Measurements from ENCODE around the gene PNPLA5.

The PNPLA5 gene

GRCh38 chr22:43847376-43848289 is 44.2 kb downstream of the PNPLA5 start:
- no peak overlapping the region for H2BK12ac ChIP-seq (ENCODE audit: low read length in 2 of 2)
- H3K14ac ChIP-seq (ENCODE audit: low read length in 2 of 2): no peak overlapping the region
- H4K91ac ChIP-seq (ENCODE audit: low read length): no peak overlapping the region
- H3K79me1 ChIP-seq (replicated peaks; ENCODE audit: low read length, poor library complexity, severe bottlenecking): no peaks in the 10 kb centered on the region
- no peak for DNase-seq
- H3K4me1 ChIP-seq (ENCODE audit: control insufficient read depth, insufficient read depth, low read depth, low read length): peaks cover 3% of the 10 kb centered on the region
- H2BK5ac ChIP-seq (ENCODE audit: low read depth, low read length, poor library complexity, severe bottlenecking): no peak overlapping the region
- H3K4ac ChIP-seq (ENCODE audit: low read depth in 1 of 2, low read length in 2 of 2): no peak overlapping the region
- H4K8ac ChIP-seq (ENCODE audit: low read length): no peak overlapping the region
- H3K27me3 ChIP-seq (ENCODE audit: control insufficient read depth in 1 of 2, insufficient read depth in 1 of 2, low read length in 2 of 2): peaks cover 52 to 83% of the 10 kb centered on the region in 2 experiments
- H2AFZ ChIP-seq (ENCODE audit: low read depth, low read length): no peak overlapping the region
- no peak overlapping the region for H2BK15ac ChIP-seq (ENCODE audit: low read depth, poor library complexity, severe bottlenecking)
- H3K9me3 ChIP-seq (ENCODE audit: control insufficient read depth, low read length): no peaks in the 10 kb centered on the region
- 80% methylated on average over 14 of the region's 14 CpGs for WGBS
- no peak overlapping the region for H3K27ac ChIP-seq (ENCODE audit: low read length, poor library complexity, severe bottlenecking)
- H3K36me3 ChIP-seq (ENCODE audit: control insufficient read depth in 1 of 2, insufficient read depth in 2 of 2, low read depth in 1 of 2, low read length in 2 of 2): no peaks in the 10 kb centered on the region
- no peak overlapping the region for H3K23ac ChIP-seq (ENCODE audit: low read length in 2 of 2)
- H3K4me3 ChIP-seq (ENCODE audit: insufficient read depth in 1 of 2, low read depth in 1 of 2, low read length in 2 of 2): no peak overlapping the region
- H3K9ac ChIP-seq (ENCODE audit: low read length): no peak overlapping the region
- H2BK120ac ChIP-seq (ENCODE audit: low read depth, low read length): no peak overlapping the region
- H3K18ac ChIP-seq (ENCODE audit: low read depth in 1 of 2, low read length in 2 of 2): no peak overlapping the region
- no peak overlapping the region for H3K4me2 ChIP-seq (ENCODE audit: low read length, poor library complexity, severe bottlenecking)
- no peak overlapping the region for H2AK5ac ChIP-seq (ENCODE audit: low read length, severe bottlenecking)

DNA sequence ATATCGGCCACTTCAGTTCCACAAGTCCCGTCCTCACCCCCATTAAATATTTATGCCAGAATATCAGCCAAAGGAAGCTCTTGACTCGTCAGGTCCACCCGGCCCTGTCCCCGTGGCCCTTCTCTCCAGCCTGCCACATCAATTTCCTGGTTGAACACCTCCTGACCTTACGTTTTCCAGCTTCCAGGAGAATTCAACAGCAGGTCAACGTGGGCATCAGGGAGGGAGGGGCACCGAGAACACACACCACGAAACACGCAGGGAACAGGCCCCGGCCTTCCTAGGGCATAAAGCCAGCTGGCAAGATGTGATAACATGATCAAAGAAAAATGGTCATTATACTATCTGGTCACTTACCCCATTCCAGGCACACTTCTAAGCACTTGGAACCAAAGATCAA is 44.8 kb downstream of the PNPLA5 start:
- H3K4me2 ChIP-seq (ENCODE audit: low read length, poor library complexity, severe bottlenecking): no peak overlapping the region
- peaks cover 47 to 83% of the 10 kb centered on the region in 2 experiments for H3K27me3 ChIP-seq (ENCODE audit: control insufficient read depth in 1 of 2, insufficient read depth in 1 of 2, low read length in 2 of 2)
- DNase-seq: no peak
- no peaks in the 10 kb centered on the region for H3K36me3 ChIP-seq (ENCODE audit: control insufficient read depth in 1 of 2, insufficient read depth in 2 of 2, low read depth in 1 of 2, low read length in 2 of 2)
- no peak overlapping the region for H2AK5ac ChIP-seq (ENCODE audit: low read length, severe bottlenecking)
- no peak overlapping the region for H2BK12ac ChIP-seq (ENCODE audit: low read length in 2 of 2)
- H4K8ac ChIP-seq (ENCODE audit: low read length): no peak overlapping the region
- H3K9ac ChIP-seq (ENCODE audit: low read length): no peak overlapping the region
- H3K79me1 ChIP-seq (replicated peaks; ENCODE audit: low read length, poor library complexity, severe bottlenecking): no peaks in the 10 kb centered on the region
- H2BK120ac ChIP-seq (ENCODE audit: low read depth, low read length): no peak overlapping the region
- H3K4ac ChIP-seq (ENCODE audit: low read depth in 1 of 2, low read length in 2 of 2): no peak overlapping the region
- H3K27ac ChIP-seq (ENCODE audit: low read length, poor library complexity, severe bottlenecking): no peak overlapping the region
- no peak overlapping the region for H3K23ac ChIP-seq (ENCODE audit: low read length in 2 of 2)
- no peaks in the 10 kb centered on the region for H3K9me3 ChIP-seq (ENCODE audit: control insufficient read depth, low read length)
- H3K18ac ChIP-seq (ENCODE audit: low read depth in 1 of 2, low read length in 2 of 2): no peak overlapping the region
- no peak overlapping the region for H3K4me3 ChIP-seq (ENCODE audit: insufficient read depth in 1 of 2, low read depth in 1 of 2, low read length in 2 of 2)
- H2BK15ac ChIP-seq (ENCODE audit: low read depth, poor library complexity, severe bottlenecking): no peak overlapping the region
- no peak overlapping the region for H4K91ac ChIP-seq (ENCODE audit: low read length)
- H3K4me1 ChIP-seq (ENCODE audit: control insufficient read depth, insufficient read depth, low read depth, low read length): peaks cover 3% of the 10 kb centered on the region
- 83% methylated on average over 11 of the region's 11 CpGs for WGBS
- H3K14ac ChIP-seq (ENCODE audit: low read length in 2 of 2): no peak overlapping the region
- no peak overlapping the region for H2BK5ac ChIP-seq (ENCODE audit: low read depth, low read length, poor library complexity, severe bottlenecking)
- H2AFZ ChIP-seq (ENCODE audit: low read depth, low read length): no peak overlapping the region

DNA sequence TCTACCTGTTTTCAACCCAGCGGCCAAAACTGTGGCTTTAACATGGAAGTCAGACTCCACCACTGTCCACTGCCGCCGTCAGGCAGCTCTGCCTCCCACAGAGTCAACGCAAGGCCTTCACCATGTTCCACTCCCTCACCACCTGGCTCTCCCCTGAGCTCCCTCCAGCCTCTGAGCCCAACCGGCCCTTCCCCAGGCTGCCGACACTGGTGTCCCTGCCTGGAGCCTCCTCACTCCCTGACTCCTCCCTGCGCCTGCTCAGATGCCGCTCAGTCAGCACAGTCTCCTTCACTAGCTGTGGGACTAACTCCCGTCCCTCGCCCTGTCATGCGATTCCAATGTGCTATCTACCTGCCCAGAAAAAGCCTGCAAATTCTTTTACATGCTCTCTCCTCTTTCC is 45.8 kb downstream of the PNPLA5 start:
- Histone ChIP-seq H3K4ac (ENCODE audit: low read depth in 1 of 2, low read length in 2 of 2) (no peak overlapping the region), H3K27ac (ENCODE audit: low read length, poor library complexity, severe bottlenecking) (no peak overlapping the region), H2AFZ (ENCODE audit: low read depth, low read length) (no peak overlapping the region), H3K79me1 (replicated peaks; ENCODE audit: low read length, poor library complexity, severe bottlenecking) (no peaks in the 10 kb centered on the region), H2BK12ac (ENCODE audit: low read length in 2 of 2) (no peak overlapping the region), H2BK120ac (ENCODE audit: low read depth, low read length) (no peak overlapping the region), H3K27me3 (ENCODE audit: control insufficient read depth in 1 of 2, insufficient read depth in 1 of 2, low read length in 2 of 2) (peaks cover 38 to 73% of the 10 kb centered on the region in 2 experiments), H3K4me3 (ENCODE audit: insufficient read depth in 1 of 2, low read depth in 1 of 2, low read length in 2 of 2) (no peak overlapping the region), H3K18ac (ENCODE audit: low read depth in 1 of 2, low read length in 2 of 2) (no peak overlapping the region), H2BK5ac (ENCODE audit: low read depth, low read length, poor library complexity, severe bottlenecking) (no peak overlapping the region), H3K9ac (ENCODE audit: low read length) (no peak overlapping the region), H3K23ac (ENCODE audit: low read length in 2 of 2) (no peak overlapping the region), H3K36me3 (ENCODE audit: control insufficient read depth in 1 of 2, insufficient read depth in 2 of 2, low read depth in 1 of 2, low read length in 2 of 2) (no peaks in the 10 kb centered on the region), H3K4me2 (ENCODE audit: low read length, poor library complexity, severe bottlenecking) (no peak overlapping the region), H2BK15ac (ENCODE audit: low read depth, poor library complexity, severe bottlenecking) (no peak overlapping the region), H3K9me3 (ENCODE audit: control insufficient read depth, low read length) (no peaks in the 10 kb centered on the region), H3K4me1 (ENCODE audit: control insufficient read depth, insufficient read depth, low read depth, low read length) (peaks cover 3% of the 10 kb centered on the region), H4K8ac (ENCODE audit: low read length) (no peak overlapping the region), H2AK5ac (ENCODE audit: low read length, severe bottlenecking) (no peak overlapping the region), H3K14ac (ENCODE audit: low read length in 2 of 2) (no peak overlapping the region), H4K91ac (ENCODE audit: low read length) (no peak overlapping the region)
- WGBS: 71% methylated on average over 11 of the region's 11 CpGs
- no peak for DNase-seq

DNA sequence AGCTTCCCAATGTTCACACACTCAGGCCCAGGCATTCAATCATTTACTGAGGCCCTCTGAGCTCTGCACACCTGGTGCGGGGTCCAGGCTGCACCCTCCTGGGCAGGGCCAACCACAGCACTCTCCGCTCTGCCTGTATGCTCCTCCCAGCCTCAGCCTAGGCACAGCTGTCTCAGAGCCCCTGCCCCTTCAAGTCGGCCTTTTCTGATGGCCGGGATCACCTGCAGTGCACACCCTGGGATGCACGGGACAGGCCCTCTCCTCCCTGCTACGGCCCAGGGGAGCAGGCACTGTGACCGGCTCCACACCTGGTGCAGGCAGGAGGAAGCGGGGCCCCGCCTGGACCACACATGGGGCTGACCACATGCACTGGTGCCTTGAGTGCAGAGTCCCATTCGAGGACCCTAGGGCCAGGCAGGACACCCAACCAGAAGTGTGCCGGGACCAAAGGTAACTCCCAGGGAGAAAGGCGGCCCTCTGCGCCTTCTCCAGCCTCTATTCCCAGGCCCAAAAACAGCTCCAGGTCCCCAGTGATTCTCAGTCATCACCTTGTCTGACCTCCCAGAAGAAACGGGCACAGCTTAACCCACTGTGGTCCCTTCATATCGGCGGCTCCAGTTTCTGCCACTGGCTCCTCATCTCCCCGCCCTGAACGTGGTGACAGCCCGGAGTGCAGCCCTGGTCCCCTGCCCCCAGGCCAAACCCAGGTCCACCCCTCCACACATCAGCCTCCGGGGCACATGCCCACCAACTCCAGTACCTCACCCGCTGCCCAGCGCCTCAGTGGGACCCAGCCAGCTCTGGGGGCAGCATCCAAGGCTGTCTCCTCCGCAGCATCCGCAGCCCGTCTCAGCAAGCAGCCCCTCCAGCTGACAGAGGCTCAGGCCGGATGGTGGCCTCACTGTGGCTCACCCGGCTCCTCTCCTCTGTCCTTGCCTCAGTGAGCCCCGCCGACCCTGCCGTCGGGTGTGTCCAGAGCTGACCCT is 47.0 kb downstream of the PNPLA5 start:
- Histone ChIP-seq H3K4ac (ENCODE audit: low read depth in 1 of 2, low read length in 2 of 2) (no peak overlapping the region), H4K91ac (ENCODE audit: low read length) (peak overlapping the region; percentile 13), H3K9me3 (ENCODE audit: control insufficient read depth, low read length) (no peaks in the 10 kb centered on the region), H2BK15ac (ENCODE audit: low read depth, poor library complexity, severe bottlenecking) (no peak overlapping the region), H4K8ac (ENCODE audit: low read length) (no peak overlapping the region), H2AK5ac (ENCODE audit: low read length, severe bottlenecking) (no peak overlapping the region), H2BK120ac (ENCODE audit: low read depth, low read length) (no peak overlapping the region), H2BK5ac (ENCODE audit: low read depth, low read length, poor library complexity, severe bottlenecking) (no peak overlapping the region), H3K9ac (ENCODE audit: low read length) (no peak overlapping the region), H2BK12ac (ENCODE audit: low read length in 2 of 2) (no peak overlapping the region), H3K4me2 (ENCODE audit: low read length, poor library complexity, severe bottlenecking) (no peak overlapping the region), H3K23ac (ENCODE audit: low read length in 2 of 2) (no peak overlapping the region), H3K18ac (ENCODE audit: low read depth in 1 of 2, low read length in 2 of 2) (no peak overlapping the region), H3K27ac (ENCODE audit: low read length, poor library complexity, severe bottlenecking) (no peak overlapping the region), H2AFZ (ENCODE audit: low read depth, low read length) (no peak overlapping the region), H3K4me3 (ENCODE audit: insufficient read depth in 1 of 2, low read depth in 1 of 2, low read length in 2 of 2) (no peak overlapping the region), H3K14ac (ENCODE audit: low read length in 2 of 2) (peak overlapping the region in 1 of 2 experiments; percentile 51), H3K36me3 (ENCODE audit: control insufficient read depth in 1 of 2, insufficient read depth in 2 of 2, low read depth in 1 of 2, low read length in 2 of 2) (no peaks in the 10 kb centered on the region), H3K79me1 (replicated peaks; ENCODE audit: low read length, poor library complexity, severe bottlenecking) (no peaks in the 10 kb centered on the region), H3K4me1 (ENCODE audit: control insufficient read depth, insufficient read depth, low read depth, low read length) (peaks cover 3% of the 10 kb centered on the region), H3K27me3 (ENCODE audit: control insufficient read depth in 1 of 2, insufficient read depth in 1 of 2, low read length in 2 of 2) (peaks cover 29 to 62% of the 10 kb centered on the region in 2 experiments)
- DNase-seq: no peak
- 85% methylated on average over 31 of the region's 31 CpGs for WGBS
